ENCODE measurements around the gene CAND2. TPM values are rescaled to one million over a fixed set of nuclear protein-coding genes. Genes with fewer than 3 reads are reported as not detected.

Gene CAND2
- total and polyA plus RNA-seq, 4 donors, result 0.38 to 1.6 (median 0.92) TPM

GRCh38 chr3:12862387-12862786 is 65.9 kb downstream of the CAND2 start:
- 95% methylated on average over 8 of the region's 8 CpGs for WGBS
- Histone ChIP-seq H3K27ac (ENCODE audit: low read depth in 1 of 2, low read length in 2 of 2) (no peak overlapping the region), H3K4me1 (ENCODE audit: control insufficient read depth in 4 of 4, insufficient read depth in 4 of 4, low read length in 3 of 4) (no peaks in the 10 kb centered on the region), H3K4me3 (ENCODE audit: low read depth in 1 of 3, low read length in 3 of 3) (no peak overlapping the region), H3K9ac (ENCODE audit: low read depth in 1 of 2, low read length in 2 of 2) (no peak overlapping the region), H3K27me3 (ENCODE audit: control insufficient read depth in 4 of 4, insufficient read depth in 4 of 4, low read length in 3 of 4) (no peaks in the 10 kb centered on the region), H3K36me3 (ENCODE audit: control insufficient read depth in 4 of 4, insufficient read depth in 3 of 4, low read depth in 1 of 4, low read length in 3 of 4) (no peaks in the 10 kb centered on the region), H3K9me3 (ENCODE audit: control insufficient read depth in 4 of 4, low read length in 3 of 4) (no peaks in the 10 kb centered on the region)
- TF ChIP-seq JUND (IDR thresholded peaks at IDR 0.05) (no peak), ATF3 (IDR thresholded peaks at IDR 0.05) (no peak), EGR1 (IDR thresholded peaks at IDR 0.05; ENCODE audit: low read depth in 2 of 2) (no peak), RAD21 (IDR thresholded peaks at IDR 0.05) (no peak), NR2F2 (IDR thresholded peaks at IDR 0.05) (no peak), ZBTB33 (IDR thresholded peaks at IDR 0.05) (no peak), RXRA (IDR thresholded peaks at IDR 0.05) (no peak), FOXA1 (IDR thresholded peaks at IDR 0.05) (no peak), MAX (IDR thresholded peaks at IDR 0.05) (no peak), HNF4G (IDR thresholded peaks at IDR 0.05) (no peak), CTCF (IDR thresholded peaks at IDR 0.05; ENCODE audit: low read depth, low read length, missing input control) (no peak), SP1 (IDR thresholded peaks at IDR 0.05) (no peak), YY1 (IDR thresholded peaks at IDR 0.05) (no peak), HNF4A (conservative IDR thresholded peaks at IDR 0.05) (no peak)
- DNase-seq (ENCODE audit: low spot score), result no peak

GRCh38 chr3:12865271-12865670 is 68.8 kb downstream of the CAND2 start:
- Histone ChIP-seq H3K36me3 (ENCODE audit: control insufficient read depth in 4 of 4, insufficient read depth in 3 of 4, low read depth in 1 of 4, low read length in 3 of 4) (no peaks in the 10 kb centered on the region), H3K27ac (ENCODE audit: low read depth in 1 of 2, low read length in 2 of 2) (no peak overlapping the region), H3K4me3 (ENCODE audit: low read depth in 1 of 3, low read length in 3 of 3) (no peak overlapping the region), H3K9me3 (ENCODE audit: control insufficient read depth in 4 of 4, low read length in 3 of 4) (no peaks in the 10 kb centered on the region), H3K27me3 (ENCODE audit: control insufficient read depth in 4 of 4, insufficient read depth in 4 of 4, low read length in 3 of 4) (no peaks in the 10 kb centered on the region), H3K9ac (ENCODE audit: low read depth in 1 of 2, low read length in 2 of 2) (no peak overlapping the region), H3K4me1 (ENCODE audit: control insufficient read depth in 4 of 4, insufficient read depth in 4 of 4, low read length in 3 of 4) (peaks cover 0 to 8% (median 2%) of the 10 kb centered on the region in 4 donors)
- WGBS, result 91% methylated on average over 4 of the region's 4 CpGs
- DNase-seq (ENCODE audit: low spot score), result no peak
- TF ChIP-seq HNF4A (conservative IDR thresholded peaks at IDR 0.05) (no peak), HNF4G (IDR thresholded peaks at IDR 0.05) (no peak), RAD21 (IDR thresholded peaks at IDR 0.05) (no peak), GABPA (IDR thresholded peaks at IDR 0.05 in 1 of 2, conservative IDR thresholded peaks at IDR 0.05 in 1 of 2) (no peak), ZBTB33 (IDR thresholded peaks at IDR 0.05) (no peak), MAX (IDR thresholded peaks at IDR 0.05) (no peak), SP1 (IDR thresholded peaks at IDR 0.05) (no peak), REST (IDR thresholded peaks at IDR 0.05) (no peak), YY1 (IDR thresholded peaks at IDR 0.05) (no peak), ATF3 (IDR thresholded peaks at IDR 0.05) (no peak), CTCF (IDR thresholded peaks at IDR 0.05; ENCODE audit: low read depth, low read length, missing input control) (no peak), EGR1 (IDR thresholded peaks at IDR 0.05; ENCODE audit: low read depth in 2 of 2) (no peak), JUND (IDR thresholded peaks at IDR 0.05) (no peak), FOXA1 (IDR thresholded peaks at IDR 0.05) (no peak), FOXA2 (IDR thresholded peaks at IDR 0.05) (no peak), TAF1 (conservative IDR thresholded peaks at IDR 0.05) (no peak), NR2F2 (IDR thresholded peaks at IDR 0.05) (no peak)

Measured in liver (tissue), 9 donors.